MM.1S (cell line): Measurements from ENCODE around the gene PGPEP1.

Experiments used
- DNase-seq: peaks from one replicate; pipeline ENCODE4 v3.0.0-alpha.2; 2015
- H2AFZ ChIP-seq: fragments of 300-600 bp; sonication (generic); 2 replicates; pipeline ENCODE4 v1.6.0; 2016; ENCODE audit warnings: antibody characterized with exemption, low read length
- H3F3A ChIP-seq: fragments of 300-600 bp; sonication (generic); 2 replicates; pipeline ENCODE4 v1.6.1; 2016; ENCODE audit warnings: mild to moderate bottlenecking, antibody characterized with exemption, low read length, moderate library complexity, mixed read lengths; ENCODE audit not compliant: insufficient read depth
- H3K27ac ChIP-seq: fragments of 300-600 bp; sonication (generic); 2 replicates; pipeline ENCODE4 v1.5.1; 2016; ENCODE audit warnings: mild to moderate bottlenecking, low read length
- H3K27me3 ChIP-seq: fragments of 300-600 bp; sonication (generic); replicated peaks from 2 replicates; pipeline ENCODE4 v1.6.0; 2016; ENCODE audit warnings: low read length; ENCODE audit not compliant: insufficient read depth
- H3K36me3 ChIP-seq: fragments of 300-600 bp; sonication (generic); replicated peaks from 2 replicates; pipeline ENCODE4 v1.6.1; 2016; ENCODE audit warnings: mild to moderate bottlenecking, low read length, mixed read lengths; ENCODE audit not compliant: insufficient read depth
- H3K4me1 ChIP-seq: fragments of 300-600 bp; sonication (generic); 2 replicates; pipeline ENCODE4 v1.6.1; 2016; ENCODE audit warnings: low read length, mixed read lengths
- H3K4me2 ChIP-seq: fragments of 300-600 bp; sonication (generic); 2 replicates; pipeline ENCODE4 v1.6.0; 2016; ENCODE audit warnings: low read depth, low read length
- H3K4me3 ChIP-seq: fragments of 300-600 bp; sonication (generic); 2 replicates; pipeline ENCODE4 v1.5.1; 2016; ENCODE audit warnings: low read length, mixed read lengths
- H3K79me2 ChIP-seq: fragments of 300-600 bp; sonication (generic); 2 replicates; pipeline ENCODE4 v1.6.1; 2016; ENCODE audit warnings: mixed run types, low read length, mixed read lengths
- H3K9ac ChIP-seq: fragments of 300-600 bp; sonication (generic); 2 replicates; pipeline ENCODE4 v1.6.1; 2016; ENCODE audit warnings: low read length, mixed read lengths
- H3K9me2 ChIP-seq: fragments of 300-600 bp; sonication (generic); replicated peaks from 2 replicates; pipeline ENCODE4 v1.6.1; 2016; ENCODE audit warnings: mild to moderate bottlenecking, low read length, mixed read lengths; ENCODE audit not compliant: insufficient read depth
- H3K9me3 ChIP-seq: fragments of 300-600 bp; sonication (generic); replicated peaks from 2 replicates; pipeline ENCODE4 v1.6.1; 2016; ENCODE audit warnings: mild to moderate bottlenecking, low read length, mixed read lengths; ENCODE audit not compliant: insufficient read depth
- H4K20me1 ChIP-seq: fragments of 300-600 bp; sonication (generic); 2 replicates; pipeline ENCODE4 v1.6.1; 2016; ENCODE audit warnings: mild to moderate bottlenecking, low read length, moderate library complexity, mixed read lengths; ENCODE audit not compliant: insufficient read depth
- CTCF ChIP-seq: fragments of 300-600 bp; sonication (generic); IDR thresholded peaks from 2 replicates; pipeline ENCODE4 v1.5.1; 2016; ENCODE audit warnings: antibody characterized with exemption, low read length, mixed read lengths
- EZH2 ChIP-seq: fragments of 300-600 bp; sonication (generic); optimal IDR thresholded peaks from 2 replicates; pipeline ENCODE3; 2017; ENCODE audit warnings: low read depth, mild to moderate bottlenecking, antibody characterized with exemption, low read length, mixed read lengths
- EZH2phosphoT487 ChIP-seq: fragments of 300-600 bp; sonication (generic); IDR thresholded peaks from 2 replicates; pipeline ENCODE4 v1.6.1; 2018; ENCODE audit warnings: antibody characterized with exemption, low read length

Gene PGPEP1

GRCh38 chr19:18332917-18333530 lies 7.4 kb upstream of the PGPEP1 start:
- TF ChIP-seq CTCF (no peak), EZH2 (no peak), EZH2phosphoT487 (no peak)
- DNase-seq, result no peak
- Histone ChIP-seq H3K36me3 (no peaks in the 10 kb centered on the region), H2AFZ (no peak overlapping the region), H3F3A (no peaks in the 10 kb centered on the region), H3K4me2 (no peak overlapping the region), H3K79me2 (no peaks in the 10 kb centered on the region), H4K20me1 (no peaks in the 10 kb centered on the region), H3K9me2 (no peaks in the 10 kb centered on the region), H3K4me3 (no peak overlapping the region), H3K9ac (no peak overlapping the region), H3K27ac (no peak overlapping the region), H3K4me1 (peaks cover 5% of the 10 kb centered on the region; the same call in 1 of the 2 replicates), H3K27me3 (peaks cover 37% of the 10 kb centered on the region), H3K9me3 (no peaks in the 10 kb centered on the region)

DNA sequence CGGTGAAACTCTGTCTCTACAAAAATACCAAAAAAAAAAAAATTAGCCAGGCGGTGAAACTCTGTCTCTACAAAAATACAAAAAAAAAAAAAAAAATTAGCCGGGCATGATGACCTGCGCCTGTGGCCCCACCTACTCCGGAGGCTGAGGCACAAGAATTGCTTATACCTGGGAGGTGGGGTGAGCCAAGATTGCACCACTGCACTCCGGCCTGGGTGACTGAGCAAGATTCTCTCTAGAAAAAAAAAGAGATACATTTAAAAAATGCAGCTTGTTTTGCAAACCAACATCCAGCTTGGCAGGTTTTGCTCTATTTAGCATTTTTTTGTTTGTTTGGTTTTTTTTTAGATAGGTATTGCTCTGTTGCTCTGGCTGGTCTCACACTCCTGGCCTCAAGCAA lies 6.7 kb upstream of the PGPEP1 start:
- Histone ChIP-seq H4K20me1 (no peaks in the 10 kb centered on the region), H3K79me2 (no peaks in the 10 kb centered on the region), H2AFZ (no peak overlapping the region), H3F3A (no peaks in the 10 kb centered on the region), H3K36me3 (no peaks in the 10 kb centered on the region), H3K4me3 (no peak overlapping the region), H3K9ac (no peak overlapping the region), H3K4me1 (peaks cover 4% of the 10 kb centered on the region; the same call in 1 of the 2 replicates), H3K27ac (no peak overlapping the region), H3K9me3 (no peaks in the 10 kb centered on the region), H3K27me3 (peaks cover 37% of the 10 kb centered on the region), H3K9me2 (no peaks in the 10 kb centered on the region), H3K4me2 (no peak overlapping the region)
- DNase-seq, result no peak
- TF ChIP-seq EZH2phosphoT487, result no peak
- TF ChIP-seq EZH2, result no peak
- TF ChIP-seq CTCF, result no peak

GRCh38 chr19:18336121-18336520 lies 4.3 kb upstream of the PGPEP1 start:
- H3K9ac ChIP-seq, result no peak overlapping the region
- no peak overlapping the region for H3K4me3 ChIP-seq
- H3K27me3 ChIP-seq, result peaks cover 36% of the 10 kb centered on the region
- H3K4me2 ChIP-seq, result no peak overlapping the region
- H2AFZ ChIP-seq, result no peak overlapping the region
- no peaks in the 10 kb centered on the region for H3K79me2 ChIP-seq
- 0 out of 2 replicates have a peak, but pooled peaks cover 4% of the 10 kb centered on the region for H3K4me1 ChIP-seq
- no peaks in the 10 kb centered on the region for H3K9me3 ChIP-seq
- H3K36me3 ChIP-seq, result no peaks in the 10 kb centered on the region
- no peak overlapping the region for H3K27ac ChIP-seq
- no peak for DNase-seq
- H4K20me1 ChIP-seq, result no peaks in the 10 kb centered on the region
- TF ChIP-seq EZH2 (no peak), EZH2phosphoT487 (no peak)
- H3K9me2 ChIP-seq, result no peaks in the 10 kb centered on the region
- H3F3A ChIP-seq, result peaks cover 4% of the 10 kb centered on the region; the same call in 1 of the 2 replicates

- H3F3A ChIP-seq, result peaks cover 4% of the 10 kb centered on the region; the same call in 1 of the 2 replicates
- no peak overlapping the region for H3K4me3 ChIP-seq
- H2AFZ ChIP-seq, result no peak overlapping the region
- H3K9me3 ChIP-seq, result no peaks in the 10 kb centered on the region
- 0 out of 2 replicates have a peak, but pooled peaks cover 4% of the 10 kb centered on the region for H3K4me1 ChIP-seq
- no peak overlapping the region for H3K9ac ChIP-seq
- H3K4me2 ChIP-seq, result no peak overlapping the region
- H4K20me1 ChIP-seq, result no peaks in the 10 kb centered on the region
- peaks cover 15% of the 10 kb centered on the region for H3K27me3 ChIP-seq
- no peak overlapping the region for H3K27ac ChIP-seq
- H3K79me2 ChIP-seq, result 0 out of 2 replicates have a peak, but pooled peaks cover 5% of the 10 kb centered on the region
- H3K36me3 ChIP-seq, result no peaks in the 10 kb centered on the region
- no peak for DNase-seq
- no peak for TF ChIP-seq EZH2
- TF ChIP-seq EZH2phosphoT487, result no peak
- no peak for TF ChIP-seq CTCF
- H3K9me2 ChIP-seq, result no peaks in the 10 kb centered on the region
Measured at GRCh38 chr19:18338541-18338940, 1.9 kb upstream of the PGPEP1 start.
